Measurements from ENCODE around the gene COBL.

COBL gene

GRCh38 chr7:51265066-51265907, 51.3 kb downstream of the COBL start:
- no peaks in the 10 kb centered on the region for H3F3A ChIP-seq (ENCODE audit: control insufficient read depth, insufficient read depth)
- H3K9me3 ChIP-seq (ENCODE audit: control insufficient read depth, insufficient read depth, low read length): no peaks in the 10 kb centered on the region; the same call in 1 of the 2 replicates
- H4K20me1 ChIP-seq (ENCODE audit: control insufficient read depth, insufficient read depth, low read depth, low read length): no peaks in the 10 kb centered on the region
- TF ChIP-seq CTCF (IDR thresholded peaks at IDR 0.05; ENCODE audit: low read depth, low read length, poor library complexity, severe bottlenecking) (no peak), EZH2phosphoT487 (IDR thresholded peaks at IDR 0.05; ENCODE audit: borderline replicate concordance, low read length) (no peak)
- H3K79me2 ChIP-seq (ENCODE audit: control insufficient read depth, low read length): no peaks in the 10 kb centered on the region
- no peak overlapping the region for H3K4me3 ChIP-seq (ENCODE audit: low read length)
- H3K27me3 ChIP-seq (ENCODE audit: control insufficient read depth, low read length): no peaks in the 10 kb centered on the region
- H3K9me2 ChIP-seq (replicated peaks; ENCODE audit: control insufficient read depth, low read length): no peaks in the 10 kb centered on the region
- H3K4me2 ChIP-seq (ENCODE audit: low read length): no peak overlapping the region
- no peaks in the 10 kb centered on the region for H3K36me3 ChIP-seq (ENCODE audit: control insufficient read depth, low read length)
- no peak overlapping the region for H3K27ac ChIP-seq (ENCODE audit: low read depth, low read length)
- no peaks in the 10 kb centered on the region for H3K4me1 ChIP-seq (ENCODE audit: control insufficient read depth, low read length)

- Histone ChIP-seq H3K27me3 (ENCODE audit: control insufficient read depth, low read length) (no peaks in the 10 kb centered on the region), H4K20me1 (ENCODE audit: control insufficient read depth, insufficient read depth, low read depth, low read length) (no peaks in the 10 kb centered on the region), H3K4me1 (ENCODE audit: control insufficient read depth, low read length) (no peaks in the 10 kb centered on the region), H3F3A (ENCODE audit: control insufficient read depth, insufficient read depth) (no peaks in the 10 kb centered on the region), H3K79me2 (ENCODE audit: control insufficient read depth, low read length) (no peaks in the 10 kb centered on the region), H3K9me2 (replicated peaks; ENCODE audit: control insufficient read depth, low read length) (no peaks in the 10 kb centered on the region), H3K9me3 (ENCODE audit: control insufficient read depth, insufficient read depth, low read length) (no peaks in the 10 kb centered on the region; the same call in 1 of the 2 replicates), H3K36me3 (ENCODE audit: control insufficient read depth, low read length) (no peaks in the 10 kb centered on the region), H3K4me3 (ENCODE audit: low read length) (no peak overlapping the region), H3K4me2 (ENCODE audit: low read length) (no peak overlapping the region), H3K27ac (ENCODE audit: low read depth, low read length) (no peak overlapping the region)
- no peak for TF ChIP-seq EZH2phosphoT487 (IDR thresholded peaks at IDR 0.05; ENCODE audit: borderline replicate concordance, low read length)
Observed at GRCh38 chr7:51263631-51264484, 52.8 kb downstream of the COBL start.

- no peaks in the 10 kb centered on the region; the same call in 1 of the 2 replicates for H3K9me3 ChIP-seq (ENCODE audit: control insufficient read depth, insufficient read depth, low read length)
- no peak for TF ChIP-seq CTCF (IDR thresholded peaks at IDR 0.05; ENCODE audit: low read depth, low read length, poor library complexity, severe bottlenecking)
- no peak for TF ChIP-seq EZH2phosphoT487 (IDR thresholded peaks at IDR 0.05; ENCODE audit: borderline replicate concordance, low read length)
Observed at GRCh38 chr7:51262796-51263531, 53.6 kb downstream of the COBL start.

More at GRCh38 chr7:51262796-51263531, 53.6 kb downstream of the COBL start:
- Histone ChIP-seq H3F3A (ENCODE audit: control insufficient read depth, insufficient read depth) (no peaks in the 10 kb centered on the region), H3K4me1 (ENCODE audit: control insufficient read depth, low read length) (no peaks in the 10 kb centered on the region), H3K27ac (ENCODE audit: low read depth, low read length) (no peak overlapping the region), H3K36me3 (ENCODE audit: control insufficient read depth, low read length) (no peaks in the 10 kb centered on the region), H4K20me1 (ENCODE audit: control insufficient read depth, insufficient read depth, low read depth, low read length) (no peaks in the 10 kb centered on the region), H3K27me3 (ENCODE audit: control insufficient read depth, low read length) (no peaks in the 10 kb centered on the region), H3K4me2 (ENCODE audit: low read length) (no peak overlapping the region), H3K79me2 (ENCODE audit: control insufficient read depth, low read length) (no peaks in the 10 kb centered on the region), H3K4me3 (ENCODE audit: low read length) (no peak overlapping the region), H3K9me2 (replicated peaks; ENCODE audit: control insufficient read depth, low read length) (no peaks in the 10 kb centered on the region)
